Measurements from ENCODE around the gene CFD.
"Not testable (repeated sequence)": the region's sequence is repeated elsewhere in the genome, so short reads cannot be mapped to it uniquely, and the experiment has no call there.

DNA sequence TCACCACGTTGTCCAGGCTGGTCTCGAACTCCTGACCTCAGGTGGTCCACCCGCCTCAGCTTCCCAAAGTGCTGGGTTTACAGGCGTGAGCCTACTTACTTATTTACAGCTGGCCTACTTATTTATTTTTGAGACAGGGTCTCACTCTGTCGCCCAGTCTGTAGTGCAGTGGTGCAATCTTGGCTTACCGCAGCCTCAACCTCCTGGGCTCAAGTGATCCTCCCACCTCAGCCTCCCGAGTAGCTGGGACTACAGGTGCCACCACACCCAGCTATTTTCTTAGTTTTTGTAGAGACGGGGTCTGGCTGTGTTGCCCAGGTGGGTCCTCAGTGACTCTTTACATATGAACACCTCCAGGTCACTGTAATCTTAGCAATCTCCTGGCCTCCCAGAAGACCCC lies 10.3 kb upstream of the CFD start:
- not testable (repeated sequence) for TF ChIP-seq CTCF, POLR2A (IDR thresholded peaks at IDR 0.05)

Measured in body of pancreas (tissue), 4 donors.